Neural cell (in vitro differentiated cells): ENCODE results near the gene PPFIBP2. TPM values are rescaled to one million over a fixed set of nuclear protein-coding genes. Genes with fewer than 3 reads are reported as not detected.

Source experiments
- H2AFZ ChIP-seq: fragments of 200-600, 300-800 bp; sonication (generic), shearing (Covaris generic); 2 replicates; pipeline ENCODE4 v1.6.0; 2014; ENCODE audit warnings: low read depth, mild to moderate bottlenecking, antibody characterized with exemption, low read length, moderate library complexity
- H3F3A ChIP-seq: fragments of 200-600 bp; shearing (Covaris generic); 2 replicates; pipeline ENCODE4 v1.6.1; 2016; ENCODE audit warnings: mild to moderate bottlenecking, moderate library complexity, mixed read lengths, antibody characterized with exemption, low read length; ENCODE audit not compliant: insufficient read depth, poor library complexity, severe bottlenecking
- H3K27ac ChIP-seq: fragments of 200-600, 300-800 bp; sonication (generic), shearing (Covaris generic); 2 replicates; pipeline ENCODE4 v1.5.1; 2014; ENCODE audit warnings: mild to moderate bottlenecking, low read length, moderate library complexity
- H3K27me3 ChIP-seq: fragments of 300-800, 200-600 bp; sonication (generic), shearing (Covaris generic); 2 replicates; pipeline ENCODE4 v1.6.0; 2014; ENCODE audit warnings: mild to moderate bottlenecking, low read depth, low read length, moderate library complexity; ENCODE audit not compliant: insufficient read depth
- H3K36me3 ChIP-seq: fragments of 300-800, 200-600 bp; sonication (generic), shearing (Covaris generic); 2 replicates; pipeline ENCODE4 v1.5.1; 2014; ENCODE audit warnings: mild to moderate bottlenecking, antibody characterized with exemption, low read length, moderate library complexity; ENCODE audit not compliant: insufficient read depth
- H3K4me2 ChIP-seq: fragments of 300-800, 200-600 bp; sonication (generic), shearing (Covaris generic); 2 replicates; pipeline ENCODE4 v1.6.0; 2014; ENCODE audit warnings: mild to moderate bottlenecking, low read length
- H3K4me3 ChIP-seq: fragments of 300-800, 200-600 bp; sonication (generic), shearing (Covaris generic); 2 replicates; pipeline ENCODE4 v1.5.1; 2014; ENCODE audit warnings: mild to moderate bottlenecking, low read length, moderate library complexity
- H3K79me2 ChIP-seq: fragments of 200-600 bp; shearing (Covaris generic); replicated peaks from 2 replicates; pipeline ENCODE4 v1.6.0; 2014; ENCODE audit warnings: mild to moderate bottlenecking, low read length, moderate library complexity; ENCODE audit not compliant: insufficient read depth
- H3K9ac ChIP-seq: fragments of 300-800, 200-600 bp; sonication (generic), shearing (Covaris generic); 2 replicates; pipeline ENCODE4 v1.6.1; 2016; ENCODE audit warnings: mild to moderate bottlenecking, low read length, mixed read lengths
- H3K9me2 ChIP-seq: fragments of 200-600 bp; shearing (Covaris generic); 2 replicates; pipeline ENCODE4 v1.6.1; 2016; ENCODE audit warnings: mild to moderate bottlenecking, low read length, mixed read lengths; ENCODE audit not compliant: insufficient read depth
- H3K9me3 ChIP-seq: fragments of 200-600, 300-800 bp; sonication (generic), shearing (Covaris generic); 2 replicates; pipeline ENCODE4 v1.6.1; 2016; ENCODE audit warnings: mild to moderate bottlenecking, mixed run types, low read length, moderate library complexity, mixed read lengths
- H4K20me1 ChIP-seq: fragments of 200-600 bp; shearing (Covaris generic); 2 replicates; pipeline ENCODE4 v1.6.1; 2016; ENCODE audit warnings: mild to moderate bottlenecking, mixed run types; ENCODE audit not compliant: insufficient read depth
- CTCF ChIP-seq: fragments of 450-650 bp; IDR thresholded peaks from 2 replicates; pipeline ENCODE4 v1.5.1; 2014; ENCODE audit warnings: antibody characterized with exemption, mild to moderate bottlenecking, moderate library complexity; ENCODE audit not compliant: poor library complexity, severe bottlenecking
- EP300 ChIP-seq: fragments of 450-650 bp; conservative IDR thresholded peaks from 2 replicates; pipeline ENCODE4 v1.6.1; 2014; ENCODE audit warnings: antibody characterized with exemption, mild to moderate bottlenecking, moderate library complexity; ENCODE audit not compliant: poor library complexity, severe bottlenecking
- EZH2 ChIP-seq: fragments of 200-600, 300-800 bp; shearing (Covaris generic), sonication (generic); IDR thresholded peaks from 2 replicates; pipeline ENCODE4 v1.6.1; 2014; ENCODE audit warnings: antibody characterized with exemption, low read length, borderline replicate concordance, mild to moderate bottlenecking; ENCODE audit not compliant: insufficient read depth, poor library complexity, severe bottlenecking
- MXI1 ChIP-seq: fragments of 450-650 bp; conservative IDR thresholded peaks from 2 replicates; pipeline ENCODE4 v1.6.1; 2014; ENCODE audit warnings: antibody characterized with exemption, mild to moderate bottlenecking; ENCODE audit not compliant: poor library complexity, severe bottlenecking
- POLR2AphosphoS5 ChIP-seq: IDR thresholded peaks from 2 replicates; pipeline ENCODE4 v1.6.1; 2012
- RAD21 ChIP-seq: fragments of 450-650 bp; conservative IDR thresholded peaks from 2 replicates; pipeline ENCODE4 v1.6.1; 2014; ENCODE audit warnings: antibody characterized with exemption, mild to moderate bottlenecking, moderate library complexity
- REST ChIP-seq: IDR thresholded peaks from 2 replicates; pipeline ENCODE4 v1.6.1; 2012; ENCODE audit warnings: borderline replicate concordance
- SMC3 ChIP-seq: fragments of 450-650 bp; conservative IDR thresholded peaks from 2 replicates; pipeline ENCODE4 v1.6.1; 2014; ENCODE audit warnings: antibody characterized with exemption, mild to moderate bottlenecking, moderate library complexity; ENCODE audit not compliant: poor library complexity
- TAF1 ChIP-seq: IDR thresholded peaks from 2 replicates; pipeline ENCODE4 v1.6.1; 2012; ENCODE audit warnings: low read depth
- polyA plus RNA-seq: library from polyadenylated mRNA; depleted of rRNA; stranded (reverse); fragments of >200 nt; gene quantifications from 2 replicates; pipeline ENCODE4 v1.2.3, GENCODE V29; 2014

The PPFIBP2 gene
- polyA plus RNA-seq, 1 donor from 2014 or later, result not detected

- Histone ChIP-seq H3K4me3 (no peak overlapping the region), H3K9me3 (no peaks in the 10 kb centered on the region), H3K27me3 (no peaks in the 10 kb centered on the region), H3K9ac (no peak overlapping the region), H3K79me2 (no peaks in the 10 kb centered on the region), H4K20me1 (no peaks in the 10 kb centered on the region), H3F3A (no peaks in the 10 kb centered on the region), H3K4me2 (no peak overlapping the region), H3K27ac (no peak overlapping the region), H2AFZ (no peak overlapping the region), H3K36me3 (no peaks in the 10 kb centered on the region), H3K9me2 (no peaks in the 10 kb centered on the region)
- TF ChIP-seq CTCF (no peak), EZH2 (no peak), TAF1 (no peak), REST (no peak), POLR2AphosphoS5 (no peak), RAD21 (no peak), EP300 (no peak), SMC3 (no peak), MXI1 (no peak)
Measured at GRCh38 chr11:7610393-7610792, 96.6 kb downstream of the PPFIBP2 start.

- H4K20me1 ChIP-seq, result no peaks in the 10 kb centered on the region
- H3F3A ChIP-seq, result no peaks in the 10 kb centered on the region
- H3K9me2 ChIP-seq, result no peaks in the 10 kb centered on the region
- TF ChIP-seq CTCF (no peak), EZH2 (no peak), EP300 (no peak), TAF1 (no peak)
- H3K27me3 ChIP-seq, result no peaks in the 10 kb centered on the region
- no peak overlapping the region for H3K27ac ChIP-seq
- H3K4me2 ChIP-seq, result no peak overlapping the region
- H2AFZ ChIP-seq, result no peak overlapping the region
- no peaks in the 10 kb centered on the region for H3K9me3 ChIP-seq
- H3K36me3 ChIP-seq, result no peaks in the 10 kb centered on the region
- no peak overlapping the region for H3K9ac ChIP-seq
- H3K79me2 ChIP-seq, result no peaks in the 10 kb centered on the region
- no peak overlapping the region for H3K4me3 ChIP-seq
Measured at GRCh38 chr11:7611411-7611810, 97.6 kb downstream of the PPFIBP2 start.
